SK-N-SH treated with all-trans-retinoic acid at 6 μM for 48 hours (cell line): ENCODE measurements around the gene CYP17A1.

ENCODE experiments used
- ATAC-seq: fragments of 200-7000 bp; cut with Tn5 transposase; 3 replicates; pipeline ENCODE4 v1.9.1; 2020; ENCODE audit warnings: mild to moderate bottlenecking, moderate library complexity
- CREB5 ChIP-seq: fragments of 250-450 bp; sonication (Bioruptor Pico); IDR thresholded peaks from 2 replicates; pipeline ENCODE4 v1.5.1; 2020; ENCODE audit warnings: low read depth, mild to moderate bottlenecking, moderate library complexity
- CSRNP3 ChIP-seq: fragments of 250-450 bp; sonication (Bioruptor Pico); IDR thresholded peaks from 2 replicates; pipeline ENCODE4 v1.5.1; 2021; ENCODE audit warnings: mild to moderate bottlenecking, moderate library complexity
- GLIS3 ChIP-seq: fragments of 250-450 bp; sonication (Bioruptor Pico); IDR thresholded peaks from 2 replicates; pipeline ENCODE4 v1.5.0; 2020; ENCODE audit warnings: mild to moderate bottlenecking, moderate library complexity
- ISL1 ChIP-seq: fragments of 250-450 bp; sonication (Bioruptor Pico); IDR thresholded peaks from 2 replicates; pipeline ENCODE4 v2.1.2; 2022; ENCODE audit warnings: mild to moderate bottlenecking, moderate library complexity
- OSR1 ChIP-seq: fragments of 250-450 bp; sonication (Bioruptor Pico); IDR thresholded peaks from 2 replicates; pipeline ENCODE4 v1.8.0; 2022; ENCODE audit warnings: moderate library complexity, mild to moderate bottlenecking, inconsistent platforms
- PATZ1 ChIP-seq: fragments of 250-450 bp; sonication (Bioruptor Pico); IDR thresholded peaks from 2 replicates; pipeline ENCODE4 v1.8.0; 2020; ENCODE audit warnings: mild to moderate bottlenecking, moderate library complexity, borderline replicate concordance
- POU6F1 ChIP-seq: fragments of 250-450 bp; sonication (Bioruptor Pico); IDR thresholded peaks from 2 replicates; pipeline ENCODE4 v1.8.0; 2021; ENCODE audit warnings: low read depth, mild to moderate bottlenecking, moderate library complexity, borderline replicate concordance
- PPARA ChIP-seq: fragments of 250-450 bp; sonication (Bioruptor Pico); IDR thresholded peaks from 2 replicates; pipeline ENCODE4 v1.5.0; 2020; ENCODE audit warnings: mild to moderate bottlenecking, borderline replicate concordance
- RARB ChIP-seq: fragments of 250-450 bp; sonication (Bioruptor Pico); IDR thresholded peaks from 2 replicates; pipeline ENCODE4 v1.8.0; 2021; ENCODE audit warnings: mild to moderate bottlenecking, moderate library complexity
- SNAI2 ChIP-seq: fragments of 250-450 bp; sonication (Bioruptor Pico); IDR thresholded peaks from 2 replicates; pipeline ENCODE4 v1.5.0; 2020; ENCODE audit warnings: mild to moderate bottlenecking, moderate library complexity
- TCF4 ChIP-seq: fragments of 250-450 bp; sonication (Bioruptor Pico); IDR thresholded peaks from 2 replicates; pipeline ENCODE4 v1.8.0; 2021; ENCODE audit warnings: mild to moderate bottlenecking, moderate library complexity, borderline replicate concordance
- TSHZ2 ChIP-seq: fragments of 250-450 bp; sonication (Bioruptor Pico); IDR thresholded peaks from 2 replicates; pipeline ENCODE4 v1.5.0; 2020; ENCODE audit warnings: mild to moderate bottlenecking, moderate library complexity
- ZC3H10 ChIP-seq: fragments of 250-450 bp; sonication (Bioruptor Pico); IDR thresholded peaks from 2 replicates; pipeline ENCODE4 v1.5.1; 2021; ENCODE audit warnings: mild to moderate bottlenecking, moderate library complexity
- ZFP30 ChIP-seq: fragments of 450-650 bp; formaldehyde crosslinking; IDR thresholded peaks from 2 replicates; pipeline ENCODE4 v1.5.0; 2022; ENCODE audit warnings: mild to moderate bottlenecking, moderate library complexity
- ZNF565 ChIP-seq: fragments of 450-650 bp; formaldehyde crosslinking; conservative IDR thresholded peaks from 2 replicates; pipeline ENCODE4 v1.5.0; 2020; ENCODE audit warnings: low read depth, mild to moderate bottlenecking, moderate library complexity
- ZNF8 ChIP-seq: fragments of 450-650 bp; formaldehyde crosslinking; IDR thresholded peaks from 2 replicates; pipeline ENCODE4 v1.5.0; 2020; ENCODE audit warnings: mild to moderate bottlenecking, moderate library complexity

Gene CYP17A1

GRCh38 chr10:102868911-102869257 lies 31.7 kb upstream of the CYP17A1 start (continued):
- TF ChIP-seq OSR1: no peak
- no peak for TF ChIP-seq PATZ1 (CRISPR knock-in tag)
- TF ChIP-seq ISL1 (CRISPR knock-in tag): no peak

- TF ChIP-seq ZNF8 (CRISPR knock-in tag) (no peak), ZNF565 (CRISPR knock-in tag) (no peak), PPARA (CRISPR knock-in tag) (no peak), CREB5 (CRISPR knock-in tag) (no peak), RARB (no peak), ZFP30 (CRISPR knock-in tag) (no peak), GLIS3 (CRISPR knock-in tag) (no peak), POU6F1 (CRISPR knock-in tag) (no peak), ZC3H10 (CRISPR knock-in tag) (no peak), TSHZ2 (CRISPR knock-in tag) (no peak), PATZ1 (CRISPR knock-in tag) (no peak), CSRNP3 (CRISPR knock-in tag) (no peak)
- TF ChIP-seq, all 23 proteins: peak for 0
- ATAC-seq: no peak
Measured at GRCh38 chr10:102865620-102866019, 28.4 kb upstream of the CYP17A1 start.

- TF ChIP-seq TSHZ2 (CRISPR knock-in tag) (no peak), TCF4 (CRISPR knock-in tag) (no peak), OSR1 (no peak), PPARA (CRISPR knock-in tag) (no peak), SNAI2 (CRISPR knock-in tag) (no peak), RARB (no peak), CSRNP3 (CRISPR knock-in tag) (no peak), ZFP30 (CRISPR knock-in tag) (no peak), CREB5 (CRISPR knock-in tag) (peak; percentile 64; the same call in 1 of the 2 replicates), ISL1 (CRISPR knock-in tag) (peak; percentile 74)
- no peak for ATAC-seq
Measured at GRCh38 chr10:102863660-102864059, 26.4 kb upstream of the CYP17A1 start.
